HEK293 (cell line): Measurements from ENCODE around the gene MDFIC.

Source experiments
- CTCF ChIP-seq: fragments of 450-650 bp; formaldehyde crosslinking; IDR thresholded peaks from 2 replicates; pipeline ENCODE4 v1.5.1; 2016; ENCODE audit warnings: missing biosample characterization, missing genetic modification characterization
- HOXC10 ChIP-seq: sonication (generic); formaldehyde crosslinking; IDR thresholded peaks from 2 replicates; pipeline ENCODE4 v1.8.1; 2023; ENCODE audit warnings: mild to moderate bottlenecking, missing genetic modification reagents
- ZNF121 ChIP-seq: fragments of 450-650 bp; formaldehyde crosslinking; IDR thresholded peaks from 2 replicates; pipeline ENCODE4 v1.5.1; 2016; ENCODE audit warnings: missing biosample characterization, missing genetic modification characterization
- ZNF138 ChIP-seq: fragments of 450-650 bp; formaldehyde crosslinking; IDR thresholded peaks from 2 replicates; pipeline ENCODE4 v1.5.1; 2016; ENCODE audit warnings: missing biosample characterization, missing genetic modification characterization, borderline replicate concordance
- ZNF16 ChIP-seq: fragments of 450-650 bp; formaldehyde crosslinking; IDR thresholded peaks from 2 replicates; pipeline ENCODE4 v1.5.1; 2016; ENCODE audit warnings: low read depth, missing biosample characterization, missing genetic modification characterization
- ZNF174 ChIP-seq: fragments of 450-650 bp; formaldehyde crosslinking; IDR thresholded peaks from 2 replicates; pipeline ENCODE4 v1.5.0; 2017; ENCODE audit warnings: missing biosample characterization, mild to moderate bottlenecking, missing genetic modification characterization
- ZNF221 ChIP-seq: fragments of 450-650 bp; formaldehyde crosslinking; IDR thresholded peaks from 2 replicates; pipeline ENCODE4 v1.5.1; 2017; ENCODE audit warnings: missing biosample characterization, missing genetic modification characterization, borderline replicate concordance
- ZNF274 ChIP-seq, 2 experiments: fragments of 200-500 bp in 1 of 2; fragments of 450-650 bp in 1 of 2; sonication (Bioruptor generic) in 1 of 2; formaldehyde crosslinking in 1 of 2; IDR thresholded peaks; 2 replicates each; pipeline versions ENCODE4 v1.5.1 to v1.6.1; 2014 to 2016; ENCODE audit warnings: borderline replicate concordance in 1 of 2, inconsistent platforms in 1 of 2, low read length in 1 of 2, missing biosample characterization in 1 of 2, missing genetic modification characterization in 1 of 2
- ZNF701 ChIP-seq: fragments of 450-650 bp; formaldehyde crosslinking; IDR thresholded peaks from 2 replicates; pipeline ENCODE4 v1.5.1; 2016; ENCODE audit warnings: missing biosample characterization, missing genetic modification characterization
- ZNF747 ChIP-seq: fragments of 450-650 bp; formaldehyde crosslinking; IDR thresholded peaks from 2 replicates; pipeline ENCODE4 v1.5.1; 2016; ENCODE audit warnings: missing biosample characterization, missing genetic modification characterization
- ZNF791 ChIP-seq: fragments of 450-650 bp; formaldehyde crosslinking; IDR thresholded peaks from 2 replicates; pipeline ENCODE4 v1.5.1; 2016; ENCODE audit warnings: missing biosample characterization, missing genetic modification characterization
- ZNF843 ChIP-seq: fragments of 450-650 bp; formaldehyde crosslinking; IDR thresholded peaks from 2 replicates; pipeline ENCODE4 v1.5.1; 2016; ENCODE audit warnings: missing biosample characterization, missing genetic modification characterization

- TF ChIP-seq HOXC10 (CRISPR knock-in tag), result no peak
- TF ChIP-seq ZNF747, result no peak
- TF ChIP-seq CTCF (tag by site-specific recombination), result no peak
- TF ChIP-seq ZNF701 (tag by site-specific recombination), result no peak
- no peak for TF ChIP-seq ZNF174 (tag by site-specific recombination)
- no peak for TF ChIP-seq ZNF121 (tag by site-specific recombination)
- TF ChIP-seq ZNF274 (IDR thresholded peaks at IDR 0.05; ENCODE audit: low read length), result no peak
- no peak for TF ChIP-seq ZNF274 (tag by site-specific recombination; IDR thresholded peaks at IDR 0.05; ENCODE audit: borderline replicate concordance)
- no peak for TF ChIP-seq ZNF843 (tag by site-specific recombination)
- TF ChIP-seq ZNF16 (tag by site-specific recombination), result no peak
- TF ChIP-seq ZNF138 (tag by site-specific recombination), result no peak
- TF ChIP-seq ZNF791 (tag by site-specific recombination), result no peak
- no peak for TF ChIP-seq ZNF221 (tag by site-specific recombination)
These were observed 112.1 kb downstream of the MDFIC start for GRCh38 chr7:115033917-115034459.
